ENCODE measurements around the gene FKBP1B.
"Not testable (repeated sequence)": the region's sequence is repeated elsewhere in the genome, so short reads cannot be mapped to it uniquely, and the experiment has no call there.

Gene FKBP1B

GRCh38 chr2:24049485-24050021 is at the start of gene FKBP1B:
TSS of gene FKBP1B (plus strand) at chr2:24049741. CDS start at chr2:24049850, 109 bp downstream.
- DNase-seq (ENCODE audit: low read depth in 2 of 2): peak; percentile 18 to 47

- no peak for DNase-seq (ENCODE audit: low read depth in 2 of 2)
These were observed 41.8 kb upstream of the FKBP1B start for GRCh38 chr2:24007693-24008092.

- no peak for DNase-seq (ENCODE audit: low read depth in 2 of 2)
These were observed 40.7 kb upstream of the FKBP1B start for GRCh38 chr2:24008672-24009366.

- DNase-seq (ENCODE audit: low read depth in 2 of 2): no peak
These were observed 40.2 kb upstream of the FKBP1B start for GRCh38 chr2:24009367-24009679.

- DNase-seq (ENCODE audit: low read depth in 2 of 2): no peak
These were observed 39.7 kb upstream of the FKBP1B start, which contains the start of gene MFSD2B for GRCh38 chr2:24009680-24010476. TSS of gene MFSD2B (plus strand) at chr2:24010085. CDS start at chr2:24010097, 12 bp downstream.

GRCh38 chr2:24010477-24011249 is 38.9 kb upstream of the FKBP1B start:
- no peak for DNase-seq (ENCODE audit: low read depth in 2 of 2)

GRCh38 chr2:24011250-24012104 is 38.1 kb upstream of the FKBP1B start:
- DNase-seq (ENCODE audit: low read depth in 2 of 2): no peak

- no peak for DNase-seq (ENCODE audit: low read depth in 2 of 2)
These were observed 36.9 kb upstream of the FKBP1B start for GRCh38 chr2:24012521-24013188.

- not testable (repeated sequence) for DNase-seq (ENCODE audit: low read depth in 2 of 2)
These were observed 34.6 kb upstream of the FKBP1B start for GRCh38 chr2:24014902-24015301.

- DNase-seq (ENCODE audit: low read depth in 2 of 2): no peak
These were observed 33.8 kb upstream of the FKBP1B start for GRCh38 chr2:24015562-24016375.

- DNase-seq (ENCODE audit: low read depth in 2 of 2): no peak
These were observed 33.2 kb upstream of the FKBP1B start for GRCh38 chr2:24016376-24016761.

- no peak for DNase-seq (ENCODE audit: low read depth in 2 of 2)
These were observed 32.5 kb upstream of the FKBP1B start for GRCh38 chr2:24016853-24017703.

GRCh38 chr2:24017711-24018110 is 31.8 kb upstream of the FKBP1B start:
- no peak for DNase-seq (ENCODE audit: low read depth in 2 of 2)

GRCh38 chr2:24018241-24018640 is 31.3 kb upstream of the FKBP1B start:
- no peak for DNase-seq (ENCODE audit: low read depth in 2 of 2)

GRCh38 chr2:24019729-24020128 is 29.8 kb upstream of the FKBP1B start:
- no peak for DNase-seq (ENCODE audit: low read depth in 2 of 2)

GRCh38 chr2:24020244-24020643 is 29.3 kb upstream of the FKBP1B start:
- no peak for DNase-seq (ENCODE audit: low read depth in 2 of 2)

- DNase-seq (ENCODE audit: low read depth in 2 of 2): no peak
These were observed 28.2 kb upstream of the FKBP1B start for GRCh38 chr2:24021122-24021998.

Data from stimulated activated CD4-positive, alpha-beta T cell treated with anti-CD3 and anti-CD28 coated beads, Interleukin-1b, Interleukin-23, amount 100 ng/mL, for 4 hours (primary cell).